GM19240 (cell line): ENCODE measurements around the gene CAPG.
"Not testable (repeated sequence)": the region's sequence is repeated elsewhere in the genome, so short reads cannot be mapped to it uniquely, and the experiment has no call there.

Experiments
- DNase-seq: peaks from one replicate; pipeline ENCODE4 v3.0.0; 2011; ENCODE audit warnings: low spot score; ENCODE audit not compliant: insufficient read length

The CAPG gene

GRCh38 chr2:85398426-85399182 is 11.6 kb downstream of the CAPG start:
- no peak for DNase-seq

- DNase-seq: no peak
Observed at GRCh38 chr2:85397925-85398331, 12.2 kb downstream of the CAPG start.

GRCh38 chr2:85396531-85397470 is 13.4 kb downstream of the CAPG start:
- DNase-seq: no peak

- no peak for DNase-seq
Observed at GRCh38 chr2:85395912-85396475, 14.2 kb downstream of the CAPG start.

- DNase-seq: no peak
Observed at GRCh38 chr2:85394976-85395375, 15.2 kb downstream of the CAPG start.

- no peak for DNase-seq
Observed at GRCh38 chr2:85394261-85394681, 15.9 kb downstream of the CAPG start.

- DNase-seq: no peak
Observed at GRCh38 chr2:85393836-85394235, 16.3 kb downstream of the CAPG start.

GRCh38 chr2:85390941-85391669 is 19.1 kb downstream of the CAPG start:
- no peak for DNase-seq

GRCh38 chr2:85388878-85389538 is 21.2 kb downstream of the CAPG start:
- no peak for DNase-seq

GRCh38 chr2:85387754-85388153 is 22.4 kb downstream of the CAPG start:
- DNase-seq: no peak

- DNase-seq: no peak
Observed at GRCh38 chr2:85385746-85386145, 24.4 kb downstream of the CAPG start.

- no peak for DNase-seq
Observed at GRCh38 chr2:85383850-85384249, 26.3 kb downstream of the CAPG start.

GRCh38 chr2:85383151-85383550 is 27.0 kb downstream of the CAPG start:
- DNase-seq: not testable (repeated sequence)

- DNase-seq: no peak
Observed at GRCh38 chr2:85380048-85380447, 30.1 kb downstream of the CAPG start.

- DNase-seq: no peak
Observed at GRCh38 chr2:85378257-85378656, 31.9 kb downstream of the CAPG start.

GRCh38 chr2:85377083-85377482 is 33.1 kb downstream of the CAPG start:
- DNase-seq: no peak

- DNase-seq: no peak
Observed at GRCh38 chr2:85376291-85377065, 33.7 kb downstream of the CAPG start.

GRCh38 chr2:85371045-85371444 is 39.1 kb downstream of the CAPG start:
- no peak for DNase-seq

- DNase-seq: no peak
Observed at GRCh38 chr2:85369500-85369899, 40.7 kb downstream of the CAPG start.

GRCh38 chr2:85368921-85369320 is 41.2 kb downstream of the CAPG start:
- DNase-seq: no peak
